OCI-LY1 (cell line): Measurements from ENCODE around the gene CACNB1.

Source experiments
- H2AFZ ChIP-seq: fragments of 200-600 bp; sonication (generic), shearing (Covaris generic); 2 replicates; pipeline ENCODE4 v1.6.0; 2014; ENCODE audit warnings: antibody characterized with exemption, mild to moderate bottlenecking, low read length
- H3F3A ChIP-seq: fragments of 200-600 bp; sonication (generic), shearing (Covaris generic); 2 replicates; pipeline ENCODE4 v1.6.0; 2014; ENCODE audit warnings: mild to moderate bottlenecking, antibody characterized with exemption, low read length, moderate library complexity; ENCODE audit not compliant: insufficient read depth
- H3K27ac ChIP-seq: fragments of 200-600 bp; sonication (generic); 2 replicates; pipeline ENCODE4 v1.5.1; 2014; ENCODE audit warnings: low read length, mixed run types, mild to moderate bottlenecking, low read depth; ENCODE audit not compliant: poor library complexity, severe bottlenecking
- H3K27me3 ChIP-seq: fragments of 200-600 bp; sonication (generic); 2 replicates; pipeline ENCODE4 v1.6.0; 2014; ENCODE audit warnings: antibody characterized with exemption, mild to moderate bottlenecking, low read length, moderate library complexity; ENCODE audit not compliant: insufficient read depth
- H3K36me3 ChIP-seq: fragments of 200-600 bp; sonication (generic); 2 replicates; pipeline ENCODE4 v1.6.1; 2014; ENCODE audit warnings: mild to moderate bottlenecking, antibody characterized with exemption, low read length, moderate library complexity, mixed read lengths; ENCODE audit not compliant: insufficient read depth
- H3K4me1 ChIP-seq: fragments of 200-600 bp; sonication (generic); 2 replicates; pipeline ENCODE4 v1.5.1; 2014; ENCODE audit warnings: mild to moderate bottlenecking, low read length, moderate library complexity; ENCODE audit not compliant: insufficient read depth, severe bottlenecking
- H3K4me2 ChIP-seq: fragments of 200-600 bp; sonication (generic), shearing (Covaris generic); 2 replicates; pipeline ENCODE4 v1.6.1; 2014; ENCODE audit warnings: low read length
- H3K4me3 ChIP-seq: fragments of 200-600 bp; sonication (generic); 2 replicates; pipeline ENCODE4 v1.5.1; 2014; ENCODE audit warnings: low read length, low read depth, mild to moderate bottlenecking, mixed read lengths; ENCODE audit not compliant: poor library complexity, severe bottlenecking
- H3K79me2 ChIP-seq: fragments of 200-600 bp; shearing (Covaris generic); 2 replicates; pipeline ENCODE4 v1.6.1; 2016; ENCODE audit warnings: mixed run types, low read length, mixed read lengths; ENCODE audit not compliant: insufficient read depth
- H3K9ac ChIP-seq: fragments of 200-600 bp; sonication (generic), shearing (Covaris generic); 2 replicates; pipeline ENCODE4 v1.6.1; 2014; ENCODE audit warnings: mild to moderate bottlenecking, low read length, mixed read lengths
- H3K9me2 ChIP-seq: fragments of 200-600 bp; sonication (generic), shearing (Covaris generic); 2 replicates; pipeline ENCODE4 v1.6.1; 2014; ENCODE audit warnings: low read depth, mild to moderate bottlenecking, low read length, mixed read lengths
- H3K9me3 ChIP-seq: fragments of 200-600 bp; shearing (Covaris generic); 2 replicates; pipeline ENCODE4 v1.6.1; 2014; ENCODE audit warnings: low read length, mixed read lengths
- H4K20me1 ChIP-seq: fragments of 200-600 bp; sonication (generic), shearing (Covaris generic); 2 replicates; pipeline ENCODE4 v1.6.0; 2016; ENCODE audit warnings: mild to moderate bottlenecking, low read length; ENCODE audit not compliant: insufficient read depth
- CTCF ChIP-seq: fragments of 200-600 bp; sonication (generic), shearing (Covaris generic); IDR thresholded peaks from 2 replicates; pipeline ENCODE4 v1.5.1; 2017; ENCODE audit warnings: mild to moderate bottlenecking, antibody characterized with exemption, low read length, moderate library complexity, mixed read lengths
- EZH2 ChIP-seq: fragments of 200-600 bp; sonication (generic), shearing (Covaris generic); IDR thresholded peaks from 2 replicates; pipeline ENCODE4 v1.8.0; 2017; ENCODE audit warnings: borderline replicate concordance, mixed run types, mild to moderate bottlenecking, antibody characterized with exemption, low read length, moderate library complexity, mixed read lengths

Gene CACNB1

GRCh38 chr17:39236981-39237441 is 39.5 kb upstream of the CACNB1 start:
- Histone ChIP-seq H3F3A (no peaks in the 10 kb centered on the region), H3K27ac (no peak overlapping the region), H4K20me1 (no peaks in the 10 kb centered on the region), H3K9me3 (no peaks in the 10 kb centered on the region), H3K27me3 (no peaks in the 10 kb centered on the region), H3K9me2 (no peaks in the 10 kb centered on the region), H3K36me3 (no peaks in the 10 kb centered on the region), H2AFZ (no peak overlapping the region), H3K4me1 (peaks cover 17% of the 10 kb centered on the region), H3K9ac (no peak overlapping the region), H3K4me2 (no peak overlapping the region), H3K4me3 (no peak overlapping the region), H3K79me2 (no peaks in the 10 kb centered on the region)
- TF ChIP-seq EZH2, result no peak

- H3K9me3 ChIP-seq, result no peaks in the 10 kb centered on the region
- H3K4me2 ChIP-seq, result no peak overlapping the region
- H3K4me1 ChIP-seq, result peaks cover 22% of the 10 kb centered on the region
- TF ChIP-seq CTCF, result no peak
- TF ChIP-seq EZH2, result no peak
- no peak overlapping the region for H3K9ac ChIP-seq
- H3K4me3 ChIP-seq, result no peak overlapping the region
- no peaks in the 10 kb centered on the region for H3K79me2 ChIP-seq
- no peaks in the 10 kb centered on the region for H3K36me3 ChIP-seq
- no peaks in the 10 kb centered on the region for H4K20me1 ChIP-seq
- H2AFZ ChIP-seq, result no peak overlapping the region
- no peaks in the 10 kb centered on the region for H3F3A ChIP-seq
- no peaks in the 10 kb centered on the region for H3K27me3 ChIP-seq
- H3K27ac ChIP-seq, result no peak overlapping the region
- H3K9me2 ChIP-seq, result no peaks in the 10 kb centered on the region
Observed at GRCh38 chr17:39236450-39236927, 39.0 kb upstream of the CACNB1 start.

- Histone ChIP-seq H3K9ac (no peak overlapping the region), H2AFZ (no peak overlapping the region), H4K20me1 (no peaks in the 10 kb centered on the region), H3K79me2 (no peaks in the 10 kb centered on the region), H3K9me3 (no peaks in the 10 kb centered on the region), H3K27me3 (no peaks in the 10 kb centered on the region), H3K4me2 (no peak overlapping the region), H3K4me1 (peaks cover 24% of the 10 kb centered on the region), H3F3A (no peaks in the 10 kb centered on the region), H3K9me2 (no peaks in the 10 kb centered on the region), H3K27ac (no peak overlapping the region), H3K4me3 (no peak overlapping the region), H3K36me3 (no peaks in the 10 kb centered on the region)
- TF ChIP-seq CTCF, result peak; percentile 99
- no peak for TF ChIP-seq EZH2
Observed at GRCh38 chr17:39235555-39236449, 38.3 kb upstream of the CACNB1 start.
